GM18519 (cell line): ENCODE results near the gene PPP2CA.
"Not testable (repeated sequence)": the region's sequence is repeated elsewhere in the genome, so short reads cannot be mapped to it uniquely, and the experiment has no call there.

Source experiments
- ATAC-seq: cut with Tn5 transposase; IDR thresholded peaks from one replicate; pipeline ENCODE4 v1.9.1; 2021; ENCODE audit warnings: mild to moderate bottlenecking, moderate library complexity; ENCODE audit not compliant: unreplicated experiment, low FRiP score

The PPP2CA gene

DNA sequence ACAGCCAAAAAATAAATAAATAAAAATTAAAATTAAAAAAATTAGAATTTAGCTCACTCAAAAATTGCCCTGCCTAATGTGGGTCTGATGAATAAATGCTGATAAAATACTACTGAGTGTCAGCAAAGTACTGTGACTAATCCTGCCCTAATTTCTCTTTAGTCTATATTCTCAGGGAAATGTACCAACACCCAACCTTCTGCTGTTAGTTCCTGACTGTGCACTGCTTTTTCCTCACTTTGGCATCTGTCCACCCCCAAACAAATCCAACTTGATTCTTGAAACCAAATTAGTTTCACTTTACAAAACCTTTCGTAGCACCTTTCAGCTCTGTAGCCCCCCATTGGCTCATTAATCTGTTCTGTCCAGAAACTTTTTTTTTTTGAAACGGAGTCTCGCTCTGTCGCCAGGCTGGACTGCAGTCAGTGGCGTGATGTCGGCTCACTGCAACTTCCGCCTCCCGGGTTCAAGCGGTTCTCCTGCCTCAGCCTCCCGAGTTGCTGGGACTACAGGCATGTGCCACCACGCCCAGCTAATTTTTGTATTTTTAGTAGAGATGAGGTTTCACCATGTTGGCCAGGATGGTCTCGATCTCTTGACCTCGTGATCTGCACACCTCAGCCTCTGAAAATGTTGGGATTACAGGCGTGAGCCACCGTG lies 73.6 kb downstream of the PPP2CA start:
- ATAC-seq = not testable (repeated sequence)

DNA sequence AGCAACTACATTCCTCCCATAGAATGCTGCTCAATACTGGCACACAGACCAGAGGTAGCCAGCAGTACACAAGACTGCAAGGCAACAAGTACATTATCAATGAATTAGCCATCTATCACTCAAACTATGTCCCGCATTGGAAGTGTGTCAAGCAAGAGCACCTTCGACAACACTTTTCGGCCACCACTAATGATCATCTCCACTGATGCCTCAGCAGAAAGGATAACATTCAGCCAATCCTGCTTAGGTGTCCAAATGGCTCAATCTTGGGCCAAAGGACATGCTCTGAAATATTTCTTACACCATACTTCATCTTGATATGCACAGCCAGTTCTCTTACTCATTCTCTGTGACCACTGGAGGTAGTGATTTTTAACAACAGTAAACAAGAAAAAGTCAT lies 74.2 kb downstream of the PPP2CA start:
- no peak for ATAC-seq

DNA sequence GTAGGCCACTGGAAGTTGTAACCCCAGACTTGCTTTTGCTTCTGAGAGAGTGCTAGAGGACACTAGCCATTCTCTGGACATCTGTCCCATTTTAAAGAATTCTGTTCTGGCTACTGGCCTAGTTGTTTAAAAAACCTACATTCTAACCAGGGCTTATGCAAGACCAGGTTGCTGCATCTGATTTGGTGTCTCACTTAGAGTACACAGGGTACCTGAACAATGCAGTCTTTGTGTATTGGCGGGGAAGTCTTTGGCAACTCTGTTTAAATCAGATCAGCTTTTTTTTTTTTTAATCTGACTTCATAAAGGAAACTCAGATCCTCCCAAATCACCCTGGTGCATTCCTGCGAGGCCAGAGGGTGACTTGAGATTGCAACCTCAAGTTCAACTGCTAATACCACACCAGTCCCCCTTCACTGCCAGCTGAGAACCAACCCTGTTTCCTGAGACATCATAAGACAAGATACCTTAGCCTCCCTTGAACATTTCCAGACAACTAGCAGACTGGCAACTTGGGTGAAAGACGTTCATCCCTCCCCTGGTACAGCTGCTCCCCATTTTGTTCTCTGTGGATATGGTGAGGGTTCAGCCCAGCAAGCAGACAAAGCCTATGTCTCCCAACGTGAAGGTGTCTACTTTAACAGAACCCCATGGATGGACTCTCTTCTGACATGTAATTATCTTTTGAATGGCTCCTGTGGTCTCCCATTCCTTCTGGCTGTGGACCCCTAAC lies 76.1 kb downstream of the PPP2CA start:
- ATAC-seq = no peak

DNA sequence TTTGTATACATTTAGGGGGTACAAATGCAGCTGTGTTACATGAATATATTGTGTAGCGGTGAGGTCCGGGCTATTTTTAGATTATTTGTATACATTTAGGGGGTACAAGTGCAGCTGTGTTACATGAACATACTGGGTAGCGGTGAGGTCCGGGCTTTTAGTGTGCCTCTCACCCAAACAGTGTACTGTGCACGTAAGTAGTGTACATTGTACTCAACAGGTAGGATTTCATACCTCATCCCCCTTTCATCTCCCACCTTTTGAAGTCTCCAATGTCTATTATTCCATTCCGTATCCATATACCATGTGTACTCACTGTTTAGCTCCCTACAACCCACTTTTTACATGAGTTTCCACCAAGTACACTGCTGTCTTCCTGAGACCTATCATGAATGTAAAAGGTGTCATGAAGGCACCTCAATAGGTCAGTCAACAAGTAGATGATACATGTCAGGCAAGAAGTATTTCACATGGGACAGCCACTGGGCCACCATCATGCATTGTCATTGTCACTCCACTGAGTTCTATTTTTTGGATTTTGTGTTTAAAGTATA lies 76.8 kb downstream of the PPP2CA start:
- no peak for ATAC-seq

DNA sequence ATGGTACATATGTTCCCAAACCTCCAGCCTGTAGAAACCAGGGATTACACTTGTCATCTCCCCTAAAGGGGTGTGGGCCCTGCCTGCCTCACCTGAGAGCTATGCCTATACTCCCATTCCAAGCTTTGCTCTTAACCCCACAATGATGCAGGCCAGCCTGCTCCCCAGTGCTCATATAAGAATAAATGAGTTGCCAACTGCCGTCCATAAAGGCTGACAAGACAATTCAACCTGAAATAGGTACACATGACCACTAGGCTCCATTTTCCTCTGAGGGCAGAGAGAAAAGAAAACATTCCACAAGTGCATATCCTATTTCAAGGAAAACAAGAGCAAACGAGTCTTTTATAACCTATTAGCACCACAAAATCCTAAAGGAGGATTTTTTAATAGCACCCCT lies 77.6 kb downstream of the PPP2CA start:
- no peak for ATAC-seq

DNA sequence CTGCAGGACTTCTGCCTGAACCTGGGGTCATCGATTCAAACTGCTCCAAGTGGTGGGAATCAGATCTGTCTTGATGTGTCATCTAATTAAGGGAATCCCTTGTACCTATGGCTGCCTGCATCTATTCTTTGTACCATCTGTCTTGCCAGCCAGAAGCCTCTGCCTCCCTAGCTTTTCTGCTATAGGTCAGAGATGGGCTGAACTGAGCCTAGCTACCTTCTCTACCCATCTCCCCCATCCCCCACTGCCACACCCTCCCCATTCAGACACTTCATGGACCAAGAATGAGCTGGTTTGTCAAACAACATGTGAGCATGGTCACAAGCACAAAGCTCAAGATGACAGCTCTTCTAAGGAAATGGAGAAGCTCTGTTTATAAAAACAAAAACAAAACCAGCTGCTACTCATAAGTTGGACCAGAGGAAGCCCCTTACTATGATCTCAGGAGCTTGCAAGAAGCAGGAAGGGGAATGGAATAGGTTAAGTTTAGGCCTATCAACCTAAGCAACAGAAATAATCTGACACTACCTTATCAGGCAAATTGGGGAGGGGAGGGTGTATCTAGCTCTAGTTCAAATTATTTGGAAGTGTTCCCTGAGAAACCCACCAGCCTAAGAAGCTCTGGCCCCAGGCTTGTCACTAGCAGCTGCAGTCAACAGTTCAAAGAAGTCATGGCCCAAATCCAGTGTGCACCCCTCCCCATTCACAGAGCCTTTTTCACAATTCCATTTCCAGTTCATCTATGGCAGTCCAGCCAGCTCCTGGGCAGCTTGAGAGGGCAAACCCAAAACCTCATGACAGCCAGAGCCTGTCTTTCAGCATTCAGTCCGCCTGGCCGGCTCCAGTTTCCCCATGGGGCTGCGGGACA lies 79.0 kb downstream of the PPP2CA start:
- no peak for ATAC-seq

DNA sequence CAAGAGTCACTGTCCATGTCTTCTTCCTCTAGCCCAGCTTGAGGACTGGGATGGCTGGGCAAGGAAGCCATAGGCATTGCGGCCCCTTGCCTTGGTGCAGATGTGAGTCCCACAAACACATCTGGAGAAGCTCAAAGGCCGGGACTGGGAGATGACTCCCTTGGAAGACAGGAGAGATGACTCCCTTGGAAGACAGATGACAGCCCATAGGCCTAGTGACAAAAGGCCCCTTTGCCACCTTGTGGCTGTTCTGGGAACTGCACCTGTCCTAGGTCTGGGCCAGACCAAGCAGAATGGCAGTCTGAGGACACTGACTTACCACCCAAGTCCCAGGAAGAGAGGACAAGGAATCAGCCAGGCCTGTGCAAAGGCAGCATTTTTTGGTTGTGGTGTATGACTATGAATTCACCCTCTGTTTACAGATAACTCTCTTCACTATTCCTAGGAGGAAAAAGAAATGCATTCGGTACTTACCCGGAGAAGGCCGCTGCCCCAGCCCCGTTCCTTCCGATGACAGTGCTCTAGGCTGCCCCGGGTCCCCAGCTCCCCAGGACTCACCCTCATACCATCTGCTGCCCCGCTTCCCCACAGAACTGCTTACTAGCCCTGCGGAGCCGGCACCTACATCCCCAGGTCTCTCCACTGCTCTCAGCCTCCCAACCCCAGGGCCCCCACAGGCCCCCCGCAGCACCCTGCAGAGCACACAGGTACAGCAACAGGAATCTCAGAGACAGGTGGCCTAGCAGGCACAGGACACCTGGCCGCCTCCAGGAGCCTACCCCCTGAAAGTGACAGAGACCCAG lies 79.9 kb downstream of the PPP2CA start:
- peak; percentile 50 for ATAC-seq

DNA sequence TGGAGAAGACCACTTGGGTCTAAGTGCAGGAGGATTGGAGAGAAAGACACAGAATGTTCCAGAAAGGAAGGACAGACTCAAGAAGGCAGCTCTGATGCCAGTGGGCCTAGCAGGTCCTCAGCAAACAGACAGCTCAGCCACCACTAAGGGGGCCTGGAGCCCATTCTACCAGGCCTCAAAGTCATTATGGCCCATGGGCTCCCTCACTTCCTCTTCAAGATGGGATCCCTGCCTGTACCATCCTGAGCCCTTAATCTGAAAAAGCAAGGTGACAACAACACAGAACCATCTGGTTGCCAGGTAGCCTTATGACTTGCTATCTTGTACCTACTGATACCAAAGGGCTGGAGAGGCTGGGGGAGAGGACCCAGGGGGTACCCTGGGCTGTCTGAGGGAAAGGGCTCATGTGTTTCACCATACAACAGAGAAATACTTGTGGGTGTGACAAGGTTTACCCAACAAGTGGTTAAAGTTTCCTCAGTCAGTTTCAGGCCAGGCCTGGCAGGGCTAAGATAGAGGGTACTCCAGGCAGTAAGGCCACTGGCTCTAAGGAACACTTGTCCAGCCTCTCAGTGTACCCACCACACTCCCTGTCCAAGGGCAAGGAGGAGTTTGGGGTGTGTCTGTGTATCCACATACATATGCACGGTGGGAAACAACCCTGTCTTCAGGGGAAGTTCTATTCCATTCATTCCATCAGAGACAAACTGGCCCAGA lies 80.7 kb downstream of the PPP2CA start:
- ATAC-seq = no peak
